OCI-LY3 (cell line): Measurements from ENCODE around the gene NKTR.
A peak's percentile ranks its signal among the peaks of the same experiment; 100 is the strongest.

Experiments used
- H2AFZ ChIP-seq: fragments of 200-600, 300-600 bp; shearing (Covaris generic); 2 replicates; pipeline ENCODE4 v1.6.0; 2014; ENCODE audit warnings: antibody characterized with exemption, low read depth, low read length
- H3K27ac ChIP-seq: fragments of 200-600, 300-600 bp; sonication (generic); 2 replicates; pipeline ENCODE4 v1.5.1; 2014; ENCODE audit warnings: mild to moderate bottlenecking, low read length, moderate library complexity, mixed read lengths
- H3K27me3 ChIP-seq: fragments of 200-600, 300-600 bp; sonication (generic); 2 replicates; pipeline ENCODE4 v1.6.1; 2014; ENCODE audit warnings: low read depth, low read length, mixed read lengths
- H3K36me3 ChIP-seq: fragments of 200-600, 300-600 bp; sonication (generic); replicated peaks from 2 replicates; pipeline ENCODE3; 2014; ENCODE audit warnings: low read depth, low read length, mixed read lengths
- H3K4me1 ChIP-seq: fragments of 300-600, 200-600 bp; sonication (generic); 2 replicates; pipeline ENCODE4 v1.6.1; 2014; ENCODE audit warnings: low read length, mixed read lengths
- H3K4me2 ChIP-seq: fragments of 200-600, 300-600 bp; sonication (generic); 2 replicates; pipeline ENCODE4 v1.6.1; 2014; ENCODE audit warnings: low read length, mixed read lengths
- H3K4me3 ChIP-seq: fragments of 300-600, 200-600 bp; sonication (generic); 2 replicates; pipeline ENCODE4 v1.5.1; 2014; ENCODE audit warnings: antibody characterized with exemption, mild to moderate bottlenecking, low read length, moderate library complexity
- H3K79me2 ChIP-seq: fragments of 300-600, 200-600 bp; shearing (Covaris generic); 2 replicates; pipeline ENCODE4 v1.6.1; 2014; ENCODE audit warnings: mild to moderate bottlenecking, low read length, mixed read lengths
- H3K9ac ChIP-seq: fragments of 300-600, 200-600 bp; shearing (Covaris generic); 2 replicates; pipeline ENCODE4 v1.6.0; 2014; ENCODE audit warnings: mild to moderate bottlenecking, low read length, moderate library complexity
- H3K9me3 ChIP-seq: fragments of 200-600, 300-600 bp; shearing (Covaris generic); 2 replicates; pipeline ENCODE4 v1.6.1; 2014; ENCODE audit warnings: low read length, mixed read lengths; ENCODE audit not compliant: insufficient read depth
- H4K20me1 ChIP-seq: fragments of 200-600, 300-600 bp; sonication (generic); 2 replicates; pipeline ENCODE4 v1.6.1; 2016; ENCODE audit warnings: low read length, mixed read lengths; ENCODE audit not compliant: insufficient read depth
- EZH2phosphoT487 ChIP-seq: fragments of 200-600 bp; shearing (Covaris generic); IDR thresholded peaks from 2 replicates; pipeline ENCODE4 v1.6.1; 2018; ENCODE audit warnings: antibody characterized with exemption, mixed run types, low read depth
- TF ChIP-seq, protein P1 (sequence below): fragments of 200-600, 300-600 bp; sonication (generic); IDR thresholded peaks from 2 replicates; pipeline ENCODE4 v1.5.1; 2014; ENCODE audit warnings: antibody characterized with exemption, low read length, low read depth

The NKTR gene

DNA sequence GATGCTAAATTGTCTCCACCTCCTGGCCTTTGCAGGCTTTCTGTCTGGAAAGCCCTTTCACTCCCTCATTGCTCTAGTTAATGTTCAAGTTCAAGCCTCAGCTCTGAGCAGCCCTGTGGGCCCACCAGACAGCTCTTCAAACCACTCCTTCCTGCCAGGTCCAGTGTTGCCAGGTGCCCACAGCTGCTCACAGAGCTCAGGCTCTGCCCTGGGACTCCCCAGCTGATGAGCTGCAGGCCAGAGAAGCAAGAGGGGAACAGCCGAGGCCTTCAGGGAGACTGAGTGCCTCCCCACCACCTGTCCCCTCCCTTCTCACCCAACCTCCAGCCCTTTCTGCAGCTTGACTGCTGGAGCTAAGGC is 51.7 kb downstream of the NKTR start:
- Histone ChIP-seq H3K27me3 (no peaks in the 10 kb centered on the region), H3K4me1 (peaks cover 26% of the 10 kb centered on the region), H3K4me2 (peak overlapping the region; percentile 86), H3K9me3 (no peaks in the 10 kb centered on the region), H3K4me3 (peak overlapping the region; percentile 95; the same call in 1 of the 2 replicates), H3K36me3 (peaks cover 8% of the 10 kb centered on the region), H3K27ac (peak overlapping the region; percentile 10; the same call in 1 of the 2 replicates), H4K20me1 (no peaks in the 10 kb centered on the region), H2AFZ (peak overlapping the region; percentile 20; the same call in 1 of the 2 replicates), H3K9ac (no peak overlapping the region), H3K79me2 (no peaks in the 10 kb centered on the region)
- TF ChIP-seq EZH2phosphoT487 = no peak
- TF ChIP-seq, protein P1, sequence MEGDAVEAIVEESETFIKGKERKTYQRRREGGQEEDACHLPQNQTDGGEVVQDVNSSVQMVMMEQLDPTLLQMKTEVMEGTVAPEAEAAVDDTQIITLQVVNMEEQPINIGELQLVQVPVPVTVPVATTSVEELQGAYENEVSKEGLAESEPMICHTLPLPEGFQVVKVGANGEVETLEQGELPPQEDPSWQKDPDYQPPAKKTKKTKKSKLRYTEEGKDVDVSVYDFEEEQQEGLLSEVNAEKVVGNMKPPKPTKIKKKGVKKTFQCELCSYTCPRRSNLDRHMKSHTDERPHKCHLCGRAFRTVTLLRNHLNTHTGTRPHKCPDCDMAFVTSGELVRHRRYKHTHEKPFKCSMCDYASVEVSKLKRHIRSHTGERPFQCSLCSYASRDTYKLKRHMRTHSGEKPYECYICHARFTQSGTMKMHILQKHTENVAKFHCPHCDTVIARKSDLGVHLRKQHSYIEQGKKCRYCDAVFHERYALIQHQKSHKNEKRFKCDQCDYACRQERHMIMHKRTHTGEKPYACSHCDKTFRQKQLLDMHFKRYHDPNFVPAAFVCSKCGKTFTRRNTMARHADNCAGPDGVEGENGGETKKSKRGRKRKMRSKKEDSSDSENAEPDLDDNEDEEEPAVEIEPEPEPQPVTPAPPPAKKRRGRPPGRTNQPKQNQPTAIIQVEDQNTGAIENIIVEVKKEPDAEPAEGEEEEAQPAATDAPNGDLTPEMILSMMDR = no peak

DNA sequence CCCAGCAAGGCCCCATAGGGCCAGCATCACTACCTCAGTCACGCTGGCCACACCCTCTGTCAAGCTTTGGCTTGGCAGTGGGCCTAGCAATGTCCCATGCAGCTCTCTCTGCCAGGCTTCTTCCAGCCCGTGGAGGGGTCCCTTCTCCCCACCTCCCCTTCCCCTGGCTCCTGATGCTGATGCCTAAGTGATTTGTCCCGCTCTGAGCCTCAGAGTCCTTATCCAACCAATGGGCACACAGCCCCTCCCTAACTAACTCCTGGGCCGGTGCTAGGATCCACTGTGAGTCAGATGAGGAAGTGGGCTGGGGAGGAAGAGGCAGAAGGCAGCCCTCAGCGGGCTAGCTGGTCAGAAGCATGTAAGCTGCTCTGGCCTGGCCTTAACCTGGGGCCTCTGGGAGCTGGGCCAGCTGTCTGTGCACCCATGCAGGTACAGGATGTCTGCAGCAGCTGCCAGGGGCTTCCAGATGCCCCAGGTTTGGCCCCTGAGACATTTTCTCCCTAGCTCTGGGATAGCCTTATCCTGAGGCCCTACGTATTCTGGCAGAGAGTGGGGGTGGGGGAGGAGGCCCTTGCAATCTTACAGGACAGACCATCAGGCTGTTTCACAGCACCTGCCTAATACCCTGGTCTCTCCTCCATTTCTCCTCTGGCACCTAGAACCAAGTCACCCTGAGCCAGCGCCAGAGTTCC is 52.3 kb downstream of the NKTR start:
- peak overlapping the region; percentile 92; the same call in 1 of the 2 replicates for H3K9ac ChIP-seq
- H3K4me1 ChIP-seq = peaks cover 26% of the 10 kb centered on the region
- peaks cover 6% of the 10 kb centered on the region for H3K36me3 ChIP-seq
- no peaks in the 10 kb centered on the region for H3K79me2 ChIP-seq
- peak overlapping the region; percentile 95 for H3K4me3 ChIP-seq
- TF ChIP-seq, protein P1 = no peak
- TF ChIP-seq EZH2phosphoT487 = no peak
- H2AFZ ChIP-seq = peak overlapping the region; percentile 20; the same call in 1 of the 2 replicates
- peak overlapping the region; percentile 86 for H3K4me2 ChIP-seq
- H3K9me3 ChIP-seq = no peaks in the 10 kb centered on the region
- no peaks in the 10 kb centered on the region for H4K20me1 ChIP-seq
- no peaks in the 10 kb centered on the region for H3K27me3 ChIP-seq
- H3K27ac ChIP-seq = peak overlapping the region; percentile 14

DNA sequence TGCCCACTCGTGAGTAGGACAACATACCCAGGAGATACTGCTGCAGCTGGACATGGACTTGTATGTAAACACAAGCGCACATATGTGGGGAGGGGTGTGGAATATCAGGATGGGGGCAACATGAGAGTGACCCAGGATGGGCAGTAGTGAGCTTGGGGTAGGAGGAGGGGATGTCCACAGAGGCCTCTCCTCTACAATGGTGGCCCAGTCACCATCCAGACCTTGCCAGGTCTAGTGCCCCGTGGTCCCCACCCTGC is 52.7 kb downstream of the NKTR start:
- Histone ChIP-seq H4K20me1 (no peaks in the 10 kb centered on the region), H3K9ac (peak overlapping the region; percentile 92), H3K4me2 (peak overlapping the region; percentile 86), H3K4me1 (peaks cover 26% of the 10 kb centered on the region), H3K4me3 (peak overlapping the region; percentile 95), H3K9me3 (no peaks in the 10 kb centered on the region), H3K36me3 (peaks cover 4% of the 10 kb centered on the region), H3K27me3 (no peaks in the 10 kb centered on the region), H2AFZ (no peak overlapping the region), H3K27ac (no peak overlapping the region), H3K79me2 (no peaks in the 10 kb centered on the region)
- TF ChIP-seq EZH2phosphoT487 = no peak
- TF ChIP-seq, protein P1 = no peak

- peak within 1 kb of the TSS; percentile 86 for H3K4me2 ChIP-seq
- peaks cover 26% of the 10 kb centered on the region for H3K4me1 ChIP-seq
- peak within 1 kb of the TSS; percentile 18 for H3K27ac ChIP-seq
- H3K27me3 ChIP-seq = no peaks in the 10 kb centered on the region
- no peaks in the 10 kb centered on the region for H3K79me2 ChIP-seq
- H2AFZ ChIP-seq = peak within 1 kb of the TSS; percentile 80
- TF ChIP-seq, protein P1 = no peak
- no peak for TF ChIP-seq EZH2phosphoT487
- no peaks in the 10 kb centered on the region for H4K20me1 ChIP-seq
- H3K9me3 ChIP-seq = no peaks in the 10 kb centered on the region
- H3K9ac ChIP-seq = peak within 1 kb of the TSS; percentile 92
- H3K36me3 ChIP-seq = peaks cover 4% of the 10 kb centered on the region
- peak within 1 kb of the TSS; percentile 95 for H3K4me3 ChIP-seq
Observed at GRCh38 chr3:42653560-42654330, 53.3 kb downstream of the NKTR start, which contains the start of gene ZBTB47. ZBTB47 (plus strand) TSS chr3:42653697; CDS start chr3:42658356, 4,659 bp downstream.
